Peyer's patch (tissue), 4 donors: ENCODE data around the gene CLASRP.

Experiments used
- POLR2A ChIP-seq, 2 donors: fragments of 450-650 bp; IDR thresholded peaks; one replicate each; pipeline ENCODE4 v1.5.1; 2017; ENCODE audit warnings: antibody characterized with exemption in 2 of 2, mild to moderate bottlenecking in 2 of 2, moderate library complexity in 2 of 2
- TF ChIP-seq, protein P1 (sequence below), 6 experiments: fragments of 450-650 bp in 4 of 6; fragments of 200-600 bp in 2 of 6; sonication (generic) in 1 of 6; IDR thresholded peaks; one replicate each; pipeline ENCODE4 v1.5.1; 2017 to 2019; ENCODE audit warnings: antibody characterized with exemption in 6 of 6, mild to moderate bottlenecking in 3 of 6, moderate library complexity in 1 of 6

DNA sequence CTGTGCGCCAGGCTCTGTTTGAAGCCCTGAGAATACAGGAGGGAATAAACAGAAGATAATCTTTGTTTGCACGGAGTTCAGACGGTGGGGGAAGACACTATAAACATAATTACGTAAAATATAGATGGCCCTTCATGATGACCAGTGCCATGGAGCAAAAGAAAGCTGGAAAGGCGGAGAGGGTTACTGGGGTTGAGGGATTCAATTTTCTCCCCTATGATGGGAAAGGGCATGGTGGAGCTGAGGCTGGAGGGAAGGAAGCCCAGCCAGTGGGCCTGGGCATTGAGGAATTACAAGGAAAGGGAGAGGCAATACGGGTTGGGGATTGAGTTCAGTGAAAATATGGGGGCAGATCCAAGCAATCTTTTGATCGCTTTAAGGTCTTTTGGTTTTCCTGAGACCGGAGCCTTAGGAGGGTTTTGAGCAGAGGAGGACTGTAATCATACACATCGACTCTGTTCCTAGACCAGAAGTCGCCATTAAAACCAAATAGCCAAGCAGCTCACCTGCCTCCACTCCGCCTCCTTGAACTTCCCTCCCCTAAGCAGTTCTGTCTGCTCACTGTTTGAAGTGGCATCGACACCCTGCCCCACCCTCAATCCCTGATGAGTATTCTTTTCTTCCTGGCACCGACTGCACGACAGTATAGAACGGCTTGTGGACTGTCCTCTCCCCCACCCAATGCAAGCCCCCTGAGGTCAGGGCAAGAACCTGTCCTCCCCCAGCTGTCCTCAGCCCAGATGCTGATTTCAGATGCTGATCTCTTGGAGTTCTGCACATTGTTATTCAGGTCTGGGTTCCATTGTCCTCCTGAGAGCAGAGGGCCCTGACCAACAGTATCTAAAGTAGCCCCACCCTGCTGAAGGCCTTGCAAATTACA, 38.2 kb downstream of the CLASRP start:
- no peak for TF ChIP-seq POLR2A (IDR thresholded peaks at IDR 0.05)
- TF ChIP-seq, protein P1, sequence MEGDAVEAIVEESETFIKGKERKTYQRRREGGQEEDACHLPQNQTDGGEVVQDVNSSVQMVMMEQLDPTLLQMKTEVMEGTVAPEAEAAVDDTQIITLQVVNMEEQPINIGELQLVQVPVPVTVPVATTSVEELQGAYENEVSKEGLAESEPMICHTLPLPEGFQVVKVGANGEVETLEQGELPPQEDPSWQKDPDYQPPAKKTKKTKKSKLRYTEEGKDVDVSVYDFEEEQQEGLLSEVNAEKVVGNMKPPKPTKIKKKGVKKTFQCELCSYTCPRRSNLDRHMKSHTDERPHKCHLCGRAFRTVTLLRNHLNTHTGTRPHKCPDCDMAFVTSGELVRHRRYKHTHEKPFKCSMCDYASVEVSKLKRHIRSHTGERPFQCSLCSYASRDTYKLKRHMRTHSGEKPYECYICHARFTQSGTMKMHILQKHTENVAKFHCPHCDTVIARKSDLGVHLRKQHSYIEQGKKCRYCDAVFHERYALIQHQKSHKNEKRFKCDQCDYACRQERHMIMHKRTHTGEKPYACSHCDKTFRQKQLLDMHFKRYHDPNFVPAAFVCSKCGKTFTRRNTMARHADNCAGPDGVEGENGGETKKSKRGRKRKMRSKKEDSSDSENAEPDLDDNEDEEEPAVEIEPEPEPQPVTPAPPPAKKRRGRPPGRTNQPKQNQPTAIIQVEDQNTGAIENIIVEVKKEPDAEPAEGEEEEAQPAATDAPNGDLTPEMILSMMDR (IDR thresholded peaks at IDR 0.05) = no peak
